H54 (cell line): ENCODE data around the gene ZSCAN1.
A peak's percentile ranks its signal among the peaks of the same experiment; 100 is the strongest.
"Not testable (repeated sequence)": the region's sequence is repeated elsewhere in the genome, so short reads cannot be mapped to it uniquely, and the experiment has no call there.

ENCODE experiments used
- DNase-seq: peaks from one replicate; pipeline ENCODE4 v3.0.0; 2011; ENCODE audit warnings: low spot score, mixed read lengths; ENCODE audit not compliant: insufficient read length
- FAIRE-seq: peaks from 3 replicates; lab custom pipeline; 2011; peaks lifted over from hg19 to GRCh38; lab: Jason Lieb, UNC
- POLR2A ChIP-seq: IDR thresholded peaks from 2 replicates; pipeline ENCODE4 v1.6.1; 2011; ENCODE audit warnings: low read depth, mild to moderate bottlenecking, low read length

ZSCAN1 gene, protein sequence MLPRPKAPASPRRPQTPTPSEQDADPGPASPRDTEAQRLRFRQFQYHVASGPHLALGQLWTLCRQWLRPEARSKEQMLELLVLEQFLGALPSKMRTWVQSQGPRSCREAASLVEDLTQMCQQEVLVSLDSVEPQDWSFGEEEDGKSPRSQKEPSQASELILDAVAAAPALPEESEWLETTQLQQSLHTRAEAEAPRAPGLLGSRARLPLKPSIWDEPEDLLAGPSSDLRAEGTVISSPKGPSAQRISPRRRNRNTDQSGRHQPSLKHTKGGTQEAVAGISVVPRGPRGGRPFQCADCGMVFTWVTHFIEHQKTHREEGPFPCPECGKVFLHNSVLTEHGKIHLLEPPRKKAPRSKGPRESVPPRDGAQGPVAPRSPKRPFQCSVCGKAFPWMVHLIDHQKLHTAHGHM

DNA sequence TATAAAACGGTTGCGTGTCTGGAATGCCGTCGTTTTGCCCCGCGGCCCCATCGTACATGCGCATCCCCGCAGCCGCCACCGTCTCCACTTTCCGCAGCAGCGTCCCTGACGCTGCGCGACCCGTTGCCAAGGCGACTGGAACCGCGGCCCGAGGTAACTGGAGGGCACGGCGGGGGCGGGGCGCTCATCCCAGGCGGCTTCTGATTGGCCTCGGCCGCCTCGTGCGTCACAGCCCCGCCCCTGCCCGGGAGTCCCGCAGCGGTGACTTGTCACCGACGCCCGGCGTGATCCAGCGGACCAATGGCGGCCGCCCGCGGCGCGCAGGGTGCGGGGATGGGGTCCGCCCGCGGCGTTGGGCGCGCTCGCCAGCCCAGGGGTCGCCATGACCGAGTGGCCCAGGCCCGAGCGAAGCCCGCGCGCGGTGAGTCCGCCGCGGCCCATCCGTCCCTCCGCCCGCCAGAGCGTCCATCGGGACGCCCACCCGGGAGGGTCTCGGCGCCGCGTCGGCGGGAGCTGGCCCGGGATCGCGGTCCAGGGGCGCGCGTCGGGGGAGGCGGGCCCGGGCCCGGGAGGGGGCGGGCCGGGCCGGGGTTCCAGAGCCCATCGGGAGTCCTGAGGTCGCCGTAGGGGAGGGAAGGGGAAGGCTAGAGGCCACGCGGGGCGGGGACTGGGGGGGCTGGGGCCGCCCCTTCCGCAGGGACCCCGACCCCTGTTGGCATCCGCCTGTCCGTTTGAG, at the start of gene ZSCAN1:
TSS of gene ZSCAN1 (plus strand) at position 285 of the 736 bp plus-strand sequence. CDS start 3,812 bp downstream, outside the sequence.
- no peak for DNase-seq
- no peak for TF ChIP-seq POLR2A
- no peak for FAIRE-seq

DNA sequence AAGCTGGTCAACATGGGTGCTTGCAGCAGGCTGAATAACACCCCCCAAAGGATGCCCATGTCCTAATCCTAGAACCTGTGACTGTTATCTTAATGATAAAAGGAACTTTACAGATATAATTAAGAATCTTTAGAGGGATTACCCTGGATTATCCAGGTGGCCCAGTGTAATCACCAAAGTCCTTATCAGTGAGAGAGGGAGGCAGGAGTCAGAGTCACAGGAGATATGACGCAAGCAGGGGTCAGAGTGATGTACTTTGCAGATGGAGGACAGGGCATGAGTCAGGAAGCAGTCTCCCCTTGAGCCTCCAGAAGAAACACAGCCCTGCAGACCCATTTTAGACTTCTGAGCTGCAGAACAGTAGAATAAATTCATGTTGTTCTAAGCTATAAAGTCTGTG, 41.0 kb upstream of the ZSCAN1 start:
- no peak for DNase-seq
- TF ChIP-seq POLR2A: no peak
- no peak for FAIRE-seq

DNA sequence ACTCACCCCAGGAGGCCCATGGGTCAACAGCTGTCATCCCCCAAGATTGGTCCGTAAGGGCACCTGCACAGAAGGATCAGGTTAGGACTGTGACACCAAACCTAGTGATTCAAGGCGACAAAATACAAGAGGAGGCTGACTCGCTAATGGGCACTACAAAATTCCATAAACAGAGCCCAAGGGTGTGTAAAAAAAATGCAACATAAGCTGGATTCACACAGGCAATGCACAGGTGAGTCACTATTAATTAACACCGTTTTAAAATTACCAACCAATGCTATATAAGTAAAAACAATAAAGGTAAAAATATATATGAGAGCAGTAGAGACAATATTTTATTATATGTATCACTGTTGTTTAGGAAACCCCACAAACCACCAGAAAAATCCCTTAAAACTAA, 33.1 kb upstream of the ZSCAN1 start:
- no peak for FAIRE-seq

DNA sequence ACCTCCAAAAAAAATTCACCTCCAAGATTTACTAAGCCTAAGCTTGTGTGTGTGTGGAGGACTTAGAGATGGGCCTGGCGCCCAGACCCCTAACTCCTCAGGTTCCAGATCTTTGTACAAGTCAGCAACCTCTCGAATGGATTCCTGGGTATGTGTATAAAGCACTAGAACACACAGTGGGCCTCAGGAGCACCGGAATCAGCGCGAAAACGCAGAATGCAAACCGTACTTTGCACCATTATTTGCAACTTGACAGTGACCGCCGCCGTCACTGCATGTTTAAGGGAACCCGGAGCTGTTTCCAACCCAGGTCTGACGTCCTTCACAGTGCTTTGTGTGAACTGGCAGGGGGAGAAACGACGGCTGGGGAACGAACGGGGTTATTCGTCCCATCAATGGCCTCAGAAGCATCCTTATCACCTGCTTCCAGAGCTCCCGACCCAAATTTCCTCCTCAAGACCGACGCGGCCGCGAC, 31.9 kb upstream of the ZSCAN1 start:
- no peak for FAIRE-seq
- DNase-seq: no peak
- no peak for TF ChIP-seq POLR2A

More for the DNA sequence above, 33.1 kb upstream of the ZSCAN1 start:
- DNase-seq: no peak
- TF ChIP-seq POLR2A: no peak

DNA sequence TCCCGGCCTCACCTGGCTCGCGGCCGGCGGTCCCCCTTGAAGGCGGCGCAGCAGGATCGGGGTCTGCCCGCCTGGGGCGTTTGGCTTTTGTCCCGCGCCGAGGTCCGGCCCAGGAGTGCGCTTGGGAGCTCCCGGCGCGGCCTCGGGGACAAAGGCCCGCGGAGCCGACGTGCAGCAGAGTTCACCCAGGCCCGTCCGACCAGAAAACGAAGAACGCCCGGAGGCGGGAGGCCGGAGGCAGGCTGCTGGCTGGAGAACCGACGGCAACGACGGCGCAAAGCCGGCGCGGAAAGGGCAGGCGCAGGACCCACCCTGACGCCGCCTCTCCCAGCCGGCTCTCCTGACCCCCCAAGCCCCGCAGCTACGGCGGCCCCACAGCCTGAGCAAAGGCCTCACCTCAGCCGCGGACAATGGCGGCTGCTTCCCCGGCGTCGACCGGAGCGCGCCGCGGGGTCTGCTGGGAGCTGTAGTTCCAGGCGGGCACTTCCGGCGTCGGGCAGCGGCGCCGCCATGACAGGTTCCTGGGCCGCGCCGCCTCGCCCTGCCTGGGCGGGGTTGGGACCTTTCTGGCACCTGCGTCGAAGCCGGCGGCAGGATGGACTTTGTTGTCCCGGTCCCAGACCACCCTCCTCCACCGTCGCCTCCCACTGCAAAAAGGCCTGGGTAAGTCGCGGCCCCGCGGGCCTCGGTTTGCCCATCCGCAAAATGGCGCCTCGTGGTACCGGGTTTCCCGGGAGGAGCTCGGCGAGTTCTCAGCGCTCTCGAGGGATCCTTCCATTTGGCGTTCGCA, 31.2 kb upstream of the ZSCAN1 start, which contains the start of gene ZNF606:
TSS of gene ZNF606 (minus strand) at position 437 of the 790 bp plus-strand sequence. CDS start 1,501 bp downstream, outside the sequence.
- TF ChIP-seq POLR2A: peak; percentile 80
- DNase-seq (peak; percentile 90), FAIRE-seq (no peak)

DNA sequence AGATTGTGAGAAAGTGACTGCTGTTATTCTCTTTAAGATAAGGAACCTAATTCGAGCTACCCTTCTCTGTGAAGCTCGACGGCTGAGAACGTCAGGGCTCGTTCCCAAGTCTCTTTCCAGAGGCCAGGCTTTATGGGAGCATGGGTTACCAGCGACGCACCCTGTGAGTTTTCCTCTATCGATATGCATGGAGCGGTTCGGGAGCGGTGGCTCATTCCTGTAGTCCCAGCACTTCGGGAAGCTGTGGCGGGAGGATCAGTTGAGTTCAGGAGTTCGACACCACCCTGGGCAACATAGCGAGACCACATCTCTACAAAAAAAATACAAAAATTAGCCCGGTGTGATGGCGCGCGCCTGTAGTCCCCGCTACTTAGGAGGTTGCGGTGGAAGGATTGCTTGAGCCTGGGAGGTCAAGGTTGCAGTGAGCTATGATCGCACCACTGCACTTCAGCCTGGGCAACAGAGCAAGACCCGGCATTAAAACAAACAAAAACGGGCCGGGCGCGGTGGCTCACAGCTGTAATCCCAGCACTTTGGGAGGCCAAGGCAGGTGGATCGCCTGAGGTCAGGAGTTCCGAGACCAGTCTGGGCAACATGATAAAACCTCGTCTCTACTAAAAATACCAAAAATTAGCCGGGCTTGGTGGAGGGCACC, 30.5 kb upstream of the ZSCAN1 start:
- DNase-seq (no peak), FAIRE-seq (no peak)
- TF ChIP-seq POLR2A: no peak

DNA sequence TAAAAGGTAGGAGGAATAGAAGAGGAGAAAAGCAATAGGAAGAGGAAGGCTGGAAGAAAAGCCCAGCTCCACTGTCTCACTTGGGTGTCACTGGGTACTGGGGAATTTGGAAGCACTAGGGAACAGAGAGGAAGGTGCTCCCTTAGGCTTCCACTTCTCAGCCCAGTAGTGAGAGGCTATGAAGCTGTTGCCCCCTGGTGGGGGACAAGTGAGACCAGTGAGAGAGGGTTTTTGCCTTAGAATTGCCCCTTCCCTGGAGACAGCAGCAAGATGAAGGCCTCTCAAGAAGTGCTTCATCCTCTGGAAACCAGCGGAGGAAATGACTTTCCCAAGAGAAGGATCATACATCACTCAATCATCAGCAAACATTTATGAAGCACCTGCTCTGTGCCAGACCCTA, 26.5 kb upstream of the ZSCAN1 start:
- no peak for TF ChIP-seq POLR2A
- FAIRE-seq (no peak), DNase-seq (no peak)

DNA sequence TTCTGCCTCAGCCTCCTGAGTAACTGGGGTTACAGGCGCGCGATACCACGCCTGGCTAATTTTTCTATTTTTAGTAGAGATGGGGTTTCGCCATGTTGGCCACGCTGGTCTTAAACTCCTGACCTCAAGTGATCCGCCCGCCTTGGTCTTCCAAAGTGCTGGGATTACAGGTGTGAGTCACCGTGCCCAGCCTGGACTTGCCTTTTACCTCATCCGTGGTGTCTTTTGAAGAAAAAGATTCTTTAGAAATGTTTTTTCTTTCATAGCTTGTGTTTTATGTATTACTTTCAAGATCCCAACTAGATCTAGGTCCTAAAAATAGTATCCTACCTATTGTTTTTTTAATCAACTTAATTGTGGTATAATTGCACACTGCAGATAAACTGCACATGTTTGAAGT, 24.9 kb upstream of the ZSCAN1 start:
- FAIRE-seq, DNase-seq: not testable (repeated sequence)

DNA sequence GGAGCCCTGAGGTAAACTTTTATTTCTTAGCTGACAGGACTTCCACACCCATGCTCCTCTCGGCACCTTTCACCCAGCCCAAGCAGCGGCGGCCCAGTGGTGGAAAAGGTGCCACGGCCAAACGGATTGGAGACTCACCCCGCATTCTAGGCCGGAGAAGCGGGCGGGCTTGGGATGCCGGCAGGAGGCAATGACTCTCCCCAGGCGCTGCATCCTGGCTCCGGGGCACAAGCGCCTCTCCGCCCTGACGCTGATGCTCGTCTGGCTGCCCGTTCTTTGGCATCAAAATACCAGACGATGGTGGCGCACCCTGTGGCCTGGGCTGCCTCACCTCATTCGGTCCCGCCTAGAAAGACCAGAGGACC, 24.5 kb upstream of the ZSCAN1 start:
- DNase-seq (no peak), FAIRE-seq (no peak)
- TF ChIP-seq POLR2A: no peak

DNA sequence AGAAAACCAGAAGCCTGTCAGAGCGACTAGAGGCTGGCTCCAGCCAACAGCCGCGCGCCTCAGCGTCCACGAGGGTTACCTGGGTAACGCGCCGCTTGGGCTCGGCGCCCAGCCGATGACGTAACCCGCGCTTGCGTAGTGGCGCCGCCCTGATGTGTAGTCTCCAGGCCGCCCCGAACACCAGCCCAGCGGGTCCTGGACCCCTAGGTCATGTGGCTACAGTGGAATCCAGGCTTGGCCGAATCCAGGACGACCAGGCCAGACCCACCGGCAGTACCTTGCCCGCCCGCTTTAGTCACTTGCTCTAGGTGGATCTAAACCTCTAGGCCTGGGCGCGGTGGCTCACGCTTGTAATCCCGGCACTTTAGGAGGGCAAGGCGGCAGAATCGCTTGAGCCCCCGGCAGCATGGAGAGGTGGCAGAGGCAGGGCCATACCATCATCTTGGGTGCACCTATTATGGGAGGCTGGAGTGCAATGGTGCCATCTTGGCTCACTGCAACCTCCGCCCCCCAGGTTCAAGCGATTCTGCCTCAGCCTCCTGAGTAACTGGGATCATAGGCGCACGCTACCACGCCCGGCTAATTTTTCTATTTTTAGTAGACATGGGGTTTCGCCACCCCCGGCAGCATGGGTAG, 24.0 kb upstream of the ZSCAN1 start:
- TF ChIP-seq POLR2A: no peak
- DNase-seq: no peak
- no peak for FAIRE-seq

DNA sequence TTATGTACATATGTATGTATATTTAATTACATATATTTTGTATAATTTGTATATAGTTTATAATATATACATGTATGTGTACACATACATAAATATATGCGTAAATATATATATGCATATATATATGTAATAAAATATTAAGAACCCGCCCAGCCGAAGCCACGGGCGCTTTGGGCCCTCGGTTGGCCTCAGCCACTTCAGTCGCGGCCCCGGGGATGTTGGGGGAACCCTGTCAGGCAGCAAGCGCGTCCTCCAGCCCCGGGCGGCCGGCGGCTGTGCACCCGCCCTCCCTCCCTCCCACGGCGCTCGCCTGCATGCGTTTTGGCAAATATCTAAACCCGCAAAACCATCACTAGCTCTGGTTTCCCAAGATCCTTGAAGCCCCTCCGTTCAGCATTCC, 23.3 kb upstream of the ZSCAN1 start:
- no peak for TF ChIP-seq POLR2A
- FAIRE-seq: no peak
- no peak for DNase-seq

DNA sequence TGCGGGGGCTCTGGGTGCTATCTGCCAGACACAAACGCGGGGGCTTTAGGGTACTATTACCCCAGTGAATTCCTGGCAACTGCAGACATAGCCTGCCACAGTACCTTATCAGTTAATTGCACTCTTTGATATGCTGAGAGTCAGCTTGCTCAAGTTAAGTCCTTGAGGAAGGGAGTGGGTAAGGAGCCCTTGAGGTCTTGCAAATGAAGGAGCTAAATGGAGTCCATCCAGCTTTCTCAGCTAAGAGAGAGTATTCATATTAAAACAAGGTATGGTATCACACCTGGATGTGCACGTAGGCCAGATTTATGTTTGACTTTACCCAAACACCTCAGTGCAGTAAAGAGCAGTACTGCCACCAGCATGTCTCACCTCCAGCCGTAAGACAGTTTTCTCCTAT, 19.7 kb upstream of the ZSCAN1 start:
- FAIRE-seq: no peak
- DNase-seq: no peak
- no peak for TF ChIP-seq POLR2A

DNA sequence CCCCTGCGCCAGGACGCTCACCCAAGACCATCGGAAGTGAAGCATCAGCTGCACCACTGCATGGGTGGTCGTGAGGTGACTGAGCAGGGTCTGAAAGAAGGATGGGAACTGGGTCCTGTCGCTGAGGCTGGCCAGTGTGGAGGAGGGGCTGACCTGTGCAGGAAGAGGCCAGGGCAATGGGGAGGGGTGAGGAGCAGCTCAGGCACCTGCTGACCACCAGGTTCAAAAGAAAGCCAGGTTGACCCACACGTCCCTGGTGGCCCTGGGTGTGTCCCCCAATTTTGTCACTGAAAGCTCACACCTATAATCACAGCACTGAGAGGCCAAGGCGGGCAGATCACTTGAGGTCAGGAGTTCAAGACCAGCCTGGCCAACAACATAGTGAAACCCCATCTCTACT, 13.7 kb upstream of the ZSCAN1 start:
- DNase-seq: no peak
- FAIRE-seq: no peak
- no peak for TF ChIP-seq POLR2A
